ENCODE measurements around the gene ALG1L2.
A peak's percentile ranks its signal among the peaks of the same experiment; 100 is the strongest.
"Not testable (repeated sequence)": the region's sequence is repeated elsewhere in the genome, so short reads cannot be mapped to it uniquely, and the experiment has no call there.

Gene ALG1L2

GRCh38 chr3:130094491-130094941 is 12.9 kb downstream of the ALG1L2 start:
- DNase-seq (ENCODE audit: low spot score) = peak; percentile 19

- DNase-seq (ENCODE audit: low spot score) = not testable (repeated sequence)
Measured at GRCh38 chr3:130095858-130096257, 14.2 kb downstream of the ALG1L2 start.

GRCh38 chr3:130097096-130097495 is 15.5 kb downstream of the ALG1L2 start:
- DNase-seq (ENCODE audit: low spot score) = not testable (repeated sequence)

GRCh38 chr3:130097690-130098638 is 16.3 kb downstream of the ALG1L2 start:
- peak; percentile 69 for DNase-seq (ENCODE audit: low spot score)

- DNase-seq (ENCODE audit: low spot score) = not testable (repeated sequence)
Measured at GRCh38 chr3:130098639-130099385, 17.2 kb downstream of the ALG1L2 start.

- not testable (repeated sequence) for DNase-seq (ENCODE audit: low spot score)
Measured at GRCh38 chr3:130102545-130102944, 20.9 kb downstream of the ALG1L2 start.

GRCh38 chr3:130104191-130104590 is 22.6 kb downstream of the ALG1L2 start:
- DNase-seq (ENCODE audit: low spot score) = not testable (repeated sequence)

GRCh38 chr3:130107333-130107995 is 25.8 kb downstream of the ALG1L2 start:
- not testable (repeated sequence) for DNase-seq (ENCODE audit: low spot score)

- not testable (repeated sequence) for DNase-seq (ENCODE audit: low spot score)
Measured at GRCh38 chr3:130108836-130109585, 27.4 kb downstream of the ALG1L2 start.

GRCh38 chr3:130110386-130111169 is 28.9 kb downstream of the ALG1L2 start:
- DNase-seq (ENCODE audit: low spot score) = peak; percentile 11

- DNase-seq (ENCODE audit: low spot score) = peak; percentile 98
Measured at GRCh38 chr3:130111185-130111864, 29.7 kb downstream of the ALG1L2 start.

GRCh38 chr3:130111865-130112747 is 30.5 kb downstream of the ALG1L2 start:
- DNase-seq (ENCODE audit: low spot score) = peak; percentile 98

- not testable (repeated sequence) for DNase-seq (ENCODE audit: low spot score)
Measured at GRCh38 chr3:130112748-130113073, 31.1 kb downstream of the ALG1L2 start.

- DNase-seq (ENCODE audit: low spot score) = not testable (repeated sequence)
Measured at GRCh38 chr3:130115400-130115799, 33.8 kb downstream of the ALG1L2 start.

- no peak for DNase-seq (ENCODE audit: low spot score)
Measured at GRCh38 chr3:130117933-130118332, 36.3 kb downstream of the ALG1L2 start.

GRCh38 chr3:130119824-130120223 is 38.2 kb downstream of the ALG1L2 start:
- DNase-seq (ENCODE audit: low spot score) = not testable (repeated sequence)

GRCh38 chr3:130120291-130120690 is 38.7 kb downstream of the ALG1L2 start:
- not testable (repeated sequence) for DNase-seq (ENCODE audit: low spot score)

- DNase-seq (ENCODE audit: low spot score) = not testable (repeated sequence)
Measured at GRCh38 chr3:130122891-130123775, 41.5 kb downstream of the ALG1L2 start.
